ENCODE measurements around the gene RBM15B.

GRCh38 chr3:51378065-51378464, 13.0 kb upstream of the RBM15B start:
- TF ChIP-seq CEBPB (IDR thresholded peaks at IDR 0.05): no peak
- TF ChIP-seq ELK1 (IDR thresholded peaks at IDR 0.05; ENCODE audit: low read depth, low read length): no peak
- no peak for TF ChIP-seq CTCF (IDR thresholded peaks at IDR 0.05)
- TF ChIP-seq ZC3H11A (IDR thresholded peaks at IDR 0.05): no peak
- TF ChIP-seq HDAC2 (IDR thresholded peaks at IDR 0.05): no peak
- TF ChIP-seq RAD21 (conservative IDR thresholded peaks at IDR 0.05 in 1 of 2, IDR thresholded peaks at IDR 0.05 in 1 of 2): no peak
- TF ChIP-seq CHD2 (IDR thresholded peaks at IDR 0.05; ENCODE audit: low read length, partially characterized antibody): no peak
- no peak for TF ChIP-seq MAFK (IDR thresholded peaks at IDR 0.05; ENCODE audit: partially characterized antibody)
- TF ChIP-seq POLR2A (IDR thresholded peaks at IDR 0.05; ENCODE audit: low read length): no peak
- TF ChIP-seq SMC3 (IDR thresholded peaks at IDR 0.05): no peak
- TF ChIP-seq MAZ (IDR thresholded peaks at IDR 0.05; ENCODE audit: borderline replicate concordance, low read depth, low read length): no peak
- no peak for TF ChIP-seq HOXB13 (CRISPR knock-in tag; IDR thresholded peaks at IDR 0.05; ENCODE audit: low read depth)
- no peak for TF ChIP-seq JUNB (IDR thresholded peaks at IDR 0.05)
- no peak for TF ChIP-seq ZFP36 (IDR thresholded peaks at IDR 0.05; ENCODE audit: borderline replicate concordance, partially characterized antibody)

Data from A549 (cell line).